ENCODE data around the gene NCAM2. TPM values are rescaled to one million over a fixed set of nuclear protein-coding genes. Genes with fewer than 3 reads are reported as not detected.

NCAM2 gene
- total and polyA plus RNA-seq, 4 donors: 0.45 to 11.7 (median 5.8) TPM

- WGBS, 2 donors: 92 to 93% methylated on average over 2 of the region's 2 CpGs
- ATAC-seq (ENCODE audit: insufficient read depth, low FRiP score) (no peak), DNase-seq (no peak)
- H3K27me3 ChIP-seq (ENCODE audit: control insufficient read depth in 3 of 3, insufficient read depth in 3 of 3, low read length in 2 of 3): no peaks in the 10 kb centered on the region
- no peak overlapping the region for H3K9ac ChIP-seq (ENCODE audit: insufficient read depth in 1 of 2, low read length in 2 of 2)
- peaks cover 0 to 11% (median 0%) of the 10 kb centered on the region in 5 donors for H3K4me1 ChIP-seq (ENCODE audit: control insufficient read depth in 5 of 5, insufficient read depth in 5 of 5, low read length in 5 of 5)
- TF ChIP-seq CTCF (IDR thresholded peaks at IDR 0.05; ENCODE audit: control extremely low read depth, extremely low read depth): no peak
- no peaks in the 10 kb centered on the region for H3K9me3 ChIP-seq (ENCODE audit: control insufficient read depth in 4 of 4, insufficient read depth in 3 of 4, low read length in 3 of 4)
- no peaks in the 10 kb centered on the region for H3K36me3 ChIP-seq (ENCODE audit: control insufficient read depth in 4 of 4, insufficient read depth in 4 of 4, low read length in 4 of 4)
- H3K27ac ChIP-seq (ENCODE audit: low read depth in 1 of 2, low read length in 1 of 2): no peak overlapping the region
- H3K4me3 ChIP-seq: no peak overlapping the region
Observed at GRCh38 chr21:21025742-21026141, 27.5 kb downstream of the NCAM2 start.

DNA sequence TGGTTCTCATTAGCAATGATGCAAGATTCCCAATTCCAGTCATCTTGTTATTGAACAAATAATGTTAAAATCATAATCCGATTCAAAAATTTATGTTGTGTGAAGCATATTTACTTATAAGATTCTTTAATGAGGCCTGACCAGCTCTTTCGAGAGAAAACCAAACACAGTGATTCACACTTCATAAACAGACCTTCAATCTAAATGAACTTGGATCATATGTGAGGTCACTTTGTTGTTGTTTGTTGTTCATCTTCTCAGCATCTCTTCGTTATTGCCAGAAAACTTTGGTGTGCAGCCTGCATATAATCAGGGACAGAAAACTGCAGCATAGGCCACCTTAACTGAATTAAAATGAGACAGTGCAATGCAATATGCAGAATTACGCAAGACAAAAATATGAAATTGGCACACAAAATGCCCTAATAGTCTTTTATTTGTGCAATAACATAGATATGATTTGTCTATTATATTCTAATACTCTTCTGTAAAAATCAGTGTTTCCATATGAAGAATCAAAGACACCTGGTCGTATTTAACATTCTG is 30.1 kb downstream of the NCAM2 start:
- WGBS, 2 donors: 54 to 55% methylated on average over 5 of the region's 5 CpGs
- Histone ChIP-seq H3K9me3 (ENCODE audit: control insufficient read depth in 4 of 4, insufficient read depth in 3 of 4, low read length in 3 of 4) (no peaks in the 10 kb centered on the region), H3K36me3 (ENCODE audit: control insufficient read depth in 4 of 4, insufficient read depth in 4 of 4, low read length in 4 of 4) (no peaks in the 10 kb centered on the region), H3K4me1 (ENCODE audit: control insufficient read depth in 5 of 5, insufficient read depth in 5 of 5, low read length in 5 of 5) (peaks cover 0 to 11% (median 0%) of the 10 kb centered on the region in 5 donors), H3K27ac (ENCODE audit: low read depth in 1 of 2, low read length in 1 of 2) (no peak overlapping the region), H3K9ac (ENCODE audit: insufficient read depth in 1 of 2, low read length in 2 of 2) (no peak overlapping the region), H3K27me3 (ENCODE audit: control insufficient read depth in 3 of 3, insufficient read depth in 3 of 3, low read length in 2 of 3) (no peaks in the 10 kb centered on the region), H3K4me3 (no peak overlapping the region)
- no peak for TF ChIP-seq CTCF (IDR thresholded peaks at IDR 0.05; ENCODE audit: control extremely low read depth, extremely low read depth)
- ATAC-seq (ENCODE audit: insufficient read depth, low FRiP score) (no peak), DNase-seq (peak in 2 of 3 donors; percentile 46 to 63)

- H3K27ac ChIP-seq (ENCODE audit: low read depth in 1 of 2, low read length in 1 of 2): no peak overlapping the region
- no peak for ATAC-seq (ENCODE audit: insufficient read depth, low FRiP score)
- TF ChIP-seq CTCF (IDR thresholded peaks at IDR 0.05; ENCODE audit: control extremely low read depth, extremely low read depth): no peak
- H3K4me3 ChIP-seq: no peak overlapping the region
- no peaks in the 10 kb centered on the region for H3K36me3 ChIP-seq (ENCODE audit: control insufficient read depth in 4 of 4, insufficient read depth in 4 of 4, low read length in 4 of 4)
- peaks cover 0 to 11% (median 0%) of the 10 kb centered on the region in 5 donors for H3K4me1 ChIP-seq (ENCODE audit: control insufficient read depth in 5 of 5, insufficient read depth in 5 of 5, low read length in 5 of 5)
- peak in 1 of 3 donors; percentile 26 for DNase-seq
- 6 to 21% methylated on average over 2 of the region's 2 CpGs for WGBS, 2 donors
- no peak overlapping the region for H3K9ac ChIP-seq (ENCODE audit: insufficient read depth in 1 of 2, low read length in 2 of 2)
- H3K27me3 ChIP-seq (ENCODE audit: control insufficient read depth in 3 of 3, insufficient read depth in 3 of 3, low read length in 2 of 3): no peaks in the 10 kb centered on the region
- no peaks in the 10 kb centered on the region for H3K9me3 ChIP-seq (ENCODE audit: control insufficient read depth in 4 of 4, insufficient read depth in 3 of 4, low read length in 3 of 4)
Observed at GRCh38 chr21:21029164-21029563, 31.0 kb downstream of the NCAM2 start.

DNA sequence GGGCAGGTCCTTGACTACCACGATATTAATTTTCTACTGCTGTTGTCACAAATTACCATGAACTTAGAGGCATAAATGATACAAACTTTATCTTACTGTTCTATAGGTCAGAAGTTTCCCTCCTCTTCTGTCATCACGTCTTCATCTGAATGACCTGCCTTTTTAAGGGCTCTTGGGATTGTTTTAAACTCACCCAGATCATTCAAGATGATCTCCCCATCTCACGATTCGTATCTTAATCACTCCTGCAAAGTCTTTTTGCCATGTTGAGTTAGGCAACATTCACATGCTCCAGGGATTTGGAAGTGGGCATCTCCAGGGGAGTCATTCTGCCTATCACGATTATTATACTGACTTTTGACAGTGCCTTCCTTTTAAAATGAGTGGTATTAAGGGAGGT is 32.1 kb downstream of the NCAM2 start:
- DNase-seq (no peak), ATAC-seq (ENCODE audit: insufficient read depth, low FRiP score) (no peak)
- no peaks in the 10 kb centered on the region for H3K9me3 ChIP-seq (ENCODE audit: control insufficient read depth in 4 of 4, insufficient read depth in 3 of 4, low read length in 3 of 4)
- H3K4me1 ChIP-seq (ENCODE audit: control insufficient read depth in 5 of 5, insufficient read depth in 5 of 5, low read length in 5 of 5): peaks cover 0 to 11% (median 0%) of the 10 kb centered on the region in 5 donors
- no peak overlapping the region for H3K4me3 ChIP-seq
- no peaks in the 10 kb centered on the region for H3K36me3 ChIP-seq (ENCODE audit: control insufficient read depth in 4 of 4, insufficient read depth in 4 of 4, low read length in 4 of 4)
- H3K27ac ChIP-seq (ENCODE audit: low read depth in 1 of 2, low read length in 1 of 2): no peak overlapping the region
- no peak overlapping the region for H3K9ac ChIP-seq (ENCODE audit: insufficient read depth in 1 of 2, low read length in 2 of 2)
- 83 to 88% methylated on average over 5 of the region's 5 CpGs for WGBS, 2 donors
- no peaks in the 10 kb centered on the region for H3K27me3 ChIP-seq (ENCODE audit: control insufficient read depth in 3 of 3, insufficient read depth in 3 of 3, low read length in 2 of 3)
- no peak for TF ChIP-seq CTCF (IDR thresholded peaks at IDR 0.05; ENCODE audit: control extremely low read depth, extremely low read depth)
